Eye (tissue), 1 donor: Measurements from ENCODE around the gene ZNF568.
A peak's percentile ranks its signal among the peaks of the same experiment; 100 is the strongest.

ENCODE experiments used
- DNase-seq: peaks from one replicate; pipeline ENCODE4 v3.0.0-alpha.2; 2015

The ZNF568 gene

GRCh38 chr19:36915992-36916830 is at the start of gene ZNF568, which contains the start of gene ZNF829:
Gene ZNF568 (plus strand): TSS chr19:36916332. CDS start chr19:36922771, 6,439 bp downstream.
Gene ZNF829 (minus strand): TSS chr19:36916291. CDS start chr19:36915167, 1,124 bp downstream.
- DNase-seq = peak; percentile 96

- no peak for DNase-seq
These were observed 38.9 kb upstream of the ZNF568 start for GRCh38 chr19:36876993-36877938.

- no peak for DNase-seq
These were observed 24.3 kb upstream of the ZNF568 start for GRCh38 chr19:36891768-36892357.

GRCh38 chr19:36894849-36895383 is 21.2 kb upstream of the ZNF568 start:
- peak; percentile 16 for DNase-seq

GRCh38 chr19:36898422-36898821 is 17.7 kb upstream of the ZNF568 start:
- DNase-seq = peak; percentile 14

GRCh38 chr19:36916991-36917390 is 859 bp downstream of the ZNF568 start:
- DNase-seq = peak; percentile 49

GRCh38 chr19:36918090-36918489 is 2.0 kb downstream of the ZNF568 start:
- no peak for DNase-seq

- no peak for DNase-seq
These were observed 15.6 kb downstream of the ZNF568 start for GRCh38 chr19:36931684-36932083.

- no peak for DNase-seq
These were observed 23.0 kb downstream of the ZNF568 start for GRCh38 chr19:36939153-36939552.

GRCh38 chr19:36950335-36951119 is 34.4 kb downstream of the ZNF568 start:
- no peak for DNase-seq

GRCh38 chr19:36962346-36962745 is 46.2 kb downstream of the ZNF568 start:
- no peak for DNase-seq

GRCh38 chr19:36963280-36963679 is 47.1 kb downstream of the ZNF568 start:
- peak; percentile 54 for DNase-seq

GRCh38 chr19:36972571-36972970 is 56.4 kb downstream of the ZNF568 start:
- no peak for DNase-seq

- DNase-seq = peak; percentile 96
These were observed 57.1 kb downstream of the ZNF568 start for GRCh38 chr19:36973021-36973843.

GRCh38 chr19:36973844-36974195 is 57.7 kb downstream of the ZNF568 start:
- DNase-seq = no peak

- DNase-seq = no peak
These were observed 70.0 kb downstream of the ZNF568 start for GRCh38 chr19:36986131-36986530.

- DNase-seq = peak; percentile 29
These were observed 70.5 kb downstream of the ZNF568 start for GRCh38 chr19:36986601-36987000.

- no peak for DNase-seq
These were observed 71.0 kb downstream of the ZNF568 start for GRCh38 chr19:36987091-36987490.

GRCh38 chr19:36997152-36997842 is 81.2 kb downstream of the ZNF568 start:
- no peak for DNase-seq

- no peak for DNase-seq
These were observed 81.7 kb downstream of the ZNF568 start for GRCh38 chr19:36997843-36998235.
